ENCODE data around the gene MIF. TPM values are rescaled to one million over a fixed set of nuclear protein-coding genes. Genes with fewer than 3 reads are reported as not detected.

The MIF gene
- 533 TPM for polyA plus RNA-seq
- long read RNA-seq, donor 1, transcript MIF-203 (2 exons, 435 nt): minor isoform, 17 of 457 reads
- long read RNA-seq, donor 1, transcript MIF-201 (3 exons, 939 nt): major isoform, 423 of 457 reads
- long read RNA-seq, donor 1, transcript MIF-202 (2 exons, 589 nt): minor isoform, 11 of 457 reads
- long read RNA-seq, donor 1, partial matches to known transcripts: 6 of 457 reads
- long read RNA-seq, donor 1, other reads (novel, unspliced or antisense): 0 of 457 reads
- long read RNA-seq, donor 2, transcript MIF-202 (2 exons, 589 nt): minor isoform, 28 of 1,241 reads
- long read RNA-seq, donor 2, transcript MIF-201 (3 exons, 939 nt): major isoform, 1,106 of 1,241 reads
- long read RNA-seq, donor 2, transcript MIF-203 (2 exons, 435 nt): minor isoform, 87 of 1,241 reads
- long read RNA-seq, donor 2, partial matches to known transcripts: 0 of 1,241 reads
- long read RNA-seq, donor 2, other reads (novel, unspliced or antisense): 20 of 1,241 reads
- long read RNA-seq, donor 3, transcript MIF-201 (3 exons, 939 nt): major isoform, 1,600 of 1,884 reads
- long read RNA-seq, donor 3, transcript MIF-203 (2 exons, 435 nt): minor isoform, 172 of 1,884 reads
- long read RNA-seq, donor 3, transcript MIF-202 (2 exons, 589 nt): minor isoform, 69 of 1,884 reads
- long read RNA-seq, donor 3, partial matches to known transcripts: 0 of 1,884 reads
- long read RNA-seq, donor 3, other reads (novel, unspliced or antisense): 43 of 1,884 reads
- long read RNA-seq, donor 4, transcript MIF-203 (2 exons, 435 nt): minor isoform, 8 of 144 reads
- long read RNA-seq, donor 4, transcript MIF-201 (3 exons, 939 nt): major isoform, 133 of 144 reads
- long read RNA-seq, donor 4, partial matches to known transcripts: 0 of 144 reads
- long read RNA-seq, donor 4, other reads (novel, unspliced or antisense): 0 of 144 reads
- long read RNA-seq, donor 5, transcript MIF-201 (3 exons, 939 nt): major isoform, 372 of 405 reads
- long read RNA-seq, donor 5, transcript MIF-203 (2 exons, 435 nt): minor isoform, 15 of 405 reads
- long read RNA-seq, donor 5, transcript MIF-202 (2 exons, 589 nt): minor isoform, 18 of 405 reads
- long read RNA-seq, donor 5, partial matches to known transcripts: 0 of 405 reads
- long read RNA-seq, donor 5, other reads (novel, unspliced or antisense): 0 of 405 reads
- long read RNA-seq, donor 6, transcript MIF-201 (3 exons, 939 nt): major isoform, 936 of 1,069 reads
- long read RNA-seq, donor 6, transcript MIF-202 (2 exons, 589 nt): minor isoform, 40 of 1,069 reads
- long read RNA-seq, donor 6, transcript MIF-203 (2 exons, 435 nt): minor isoform, 83 of 1,069 reads
- long read RNA-seq, donor 6, partial matches to known transcripts: 0 of 1,069 reads
- long read RNA-seq, donor 6, other reads (novel, unspliced or antisense): 10 of 1,069 reads
- long read RNA-seq, donor 7, transcript MIF-203 (2 exons, 435 nt): minor isoform, 23 of 357 reads
- long read RNA-seq, donor 7, transcript MIF-201 (3 exons, 939 nt): major isoform, 325 of 357 reads
- long read RNA-seq, donor 7, transcript MIF-202 (2 exons, 589 nt): minor isoform, 9 of 357 reads
- long read RNA-seq, donor 7, partial matches to known transcripts: 0 of 357 reads
- long read RNA-seq, donor 7, other reads (novel, unspliced or antisense): 0 of 357 reads
- long read RNA-seq, donor 8, transcript MIF-201 (3 exons, 939 nt): major isoform, 1,330 of 1,435 reads
- long read RNA-seq, donor 8, transcript MIF-202 (2 exons, 589 nt): minor isoform, 23 of 1,435 reads
- long read RNA-seq, donor 8, transcript MIF-203 (2 exons, 435 nt): minor isoform, 62 of 1,435 reads
- long read RNA-seq, donor 8, partial matches to known transcripts: 0 of 1,435 reads
- long read RNA-seq, donor 8, other reads (novel, unspliced or antisense): 20 of 1,435 reads
- long read RNA-seq, donor 9, transcript MIF-202 (2 exons, 589 nt): minor isoform, 15 of 790 reads
- long read RNA-seq, donor 9, transcript MIF-201 (3 exons, 939 nt): major isoform, 700 of 790 reads
- long read RNA-seq, donor 9, transcript MIF-203 (2 exons, 435 nt): minor isoform, 69 of 790 reads
- long read RNA-seq, donor 9, partial matches to known transcripts: 0 of 790 reads
- long read RNA-seq, donor 9, other reads (novel, unspliced or antisense): 6 of 790 reads
- long read RNA-seq, donor 10, transcript MIF-202 (2 exons, 589 nt): minor isoform, 7 of 1,174 reads
- long read RNA-seq, donor 10, transcript MIF-203 (2 exons, 435 nt): minor isoform, 76 of 1,174 reads
- long read RNA-seq, donor 10, transcript MIF-201 (3 exons, 939 nt): major isoform, 1,070 of 1,174 reads
- long read RNA-seq, donor 10, partial matches to known transcripts: 0 of 1,174 reads
- long read RNA-seq, donor 10, other reads (novel, unspliced or antisense): 21 of 1,174 reads
- long read RNA-seq, donor 11, transcript MIF-201 (3 exons, 939 nt): major isoform, 630 of 705 reads
- long read RNA-seq, donor 11, transcript MIF-203 (2 exons, 435 nt): minor isoform, 48 of 705 reads
- long read RNA-seq, donor 11, transcript MIF-202 (2 exons, 589 nt): minor isoform, 8 of 705 reads
- long read RNA-seq, donor 11, partial matches to known transcripts: 0 of 705 reads
- long read RNA-seq, donor 11, other reads (novel, unspliced or antisense): 19 of 705 reads

- Histone ChIP-seq H3K27ac (ENCODE audit: low read length) (peak within 1 kb of the TSS; percentile 100), H3K4me3 (ENCODE audit: low read length) (peak within 1 kb of the TSS; percentile 95), H3K9me3 (ENCODE audit: control insufficient read depth, low read depth, low read length) (no peaks in the 10 kb centered on the region), H3K27me3 (ENCODE audit: control insufficient read depth, insufficient read depth, low read length) (no peaks in the 10 kb centered on the region), H3K4me1 (ENCODE audit: control insufficient read depth, insufficient read depth, low read length) (peaks cover 37% of the 10 kb centered on the region), H3K36me3 (ENCODE audit: control insufficient read depth, insufficient read depth, low read length) (peaks cover 29% of the 10 kb centered on the region)
- peak; percentile 95 to 98 for DNase-seq
- no CpG with 5 or more reads among the region's 72 CpGs for WGBS (ENCODE audit: insufficient coverage, low lambda C conversion rate)
These were observed at the start of gene MIF for GRCh38 chr22:23893945-23894709. TSS of gene MIF (plus strand) at chr22:23894383. CDS start at chr22:23894475, 92 bp downstream.

DNA sequence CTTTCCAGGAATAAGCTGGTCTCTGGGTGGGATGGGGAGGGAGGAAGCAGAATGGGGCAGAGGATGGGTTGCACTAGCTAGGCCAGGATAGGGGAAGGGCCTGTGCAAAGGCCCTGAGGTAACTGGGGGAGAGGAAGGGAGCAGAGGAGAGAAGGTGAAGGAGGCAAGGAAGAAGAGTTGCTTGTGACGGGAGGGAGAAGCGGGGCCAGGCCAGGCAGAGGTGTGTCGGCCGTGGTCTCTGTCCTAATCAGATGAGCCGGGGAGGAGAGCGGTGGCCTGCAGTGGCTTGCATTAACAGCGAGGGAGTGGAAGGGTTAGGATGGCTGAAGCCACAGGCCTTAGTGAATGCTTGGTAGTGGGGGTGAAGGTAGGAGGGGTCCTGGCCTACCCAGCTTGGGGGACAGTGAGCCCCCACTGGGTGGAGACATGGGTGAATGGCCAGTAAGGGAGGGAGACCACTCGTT, 49.4 kb upstream of the MIF start:
- H3K9me3 ChIP-seq (ENCODE audit: control insufficient read depth, low read depth, low read length): no peaks in the 10 kb centered on the region
- WGBS (ENCODE audit: insufficient coverage, low lambda C conversion rate): 68% methylated on average over 4 of the region's 8 CpGs
- peak overlapping the region; percentile 17 for H3K27ac ChIP-seq (ENCODE audit: low read length)
- peaks cover 9% of the 10 kb centered on the region for H3K4me1 ChIP-seq (ENCODE audit: control insufficient read depth, insufficient read depth, low read length)
- DNase-seq: no peak
- no peaks in the 10 kb centered on the region for H3K36me3 ChIP-seq (ENCODE audit: control insufficient read depth, insufficient read depth, low read length)
- no peak overlapping the region for H3K4me3 ChIP-seq (ENCODE audit: low read length)
- H3K27me3 ChIP-seq (ENCODE audit: control insufficient read depth, insufficient read depth, low read length): peaks cover 8% of the 10 kb centered on the region

- H3K9me3 ChIP-seq (ENCODE audit: control insufficient read depth, low read depth, low read length): no peaks in the 10 kb centered on the region
- H3K36me3 ChIP-seq (ENCODE audit: control insufficient read depth, insufficient read depth, low read length): no peaks in the 10 kb centered on the region
- H3K27ac ChIP-seq (ENCODE audit: low read length): no peak overlapping the region
- peaks cover 8% of the 10 kb centered on the region for H3K27me3 ChIP-seq (ENCODE audit: control insufficient read depth, insufficient read depth, low read length)
- no peak overlapping the region for H3K4me3 ChIP-seq (ENCODE audit: low read length)
- no peak for DNase-seq
- 62% methylated on average over 3 of the region's 9 CpGs for WGBS (ENCODE audit: insufficient coverage, low lambda C conversion rate)
- H3K4me1 ChIP-seq (ENCODE audit: control insufficient read depth, insufficient read depth, low read length): peaks cover 9% of the 10 kb centered on the region
These were observed 48.7 kb upstream of the MIF start for GRCh38 chr22:23845265-23846080.

GRCh38 chr22:23846081-23846469, 48.1 kb upstream of the MIF start:
- Histone ChIP-seq H3K27ac (ENCODE audit: low read length) (no peak overlapping the region), H3K4me1 (ENCODE audit: control insufficient read depth, insufficient read depth, low read length) (peaks cover 9% of the 10 kb centered on the region), H3K36me3 (ENCODE audit: control insufficient read depth, insufficient read depth, low read length) (no peaks in the 10 kb centered on the region), H3K27me3 (ENCODE audit: control insufficient read depth, insufficient read depth, low read length) (peaks cover 8% of the 10 kb centered on the region), H3K9me3 (ENCODE audit: control insufficient read depth, low read depth, low read length) (no peaks in the 10 kb centered on the region), H3K4me3 (ENCODE audit: low read length) (no peak overlapping the region)
- WGBS (ENCODE audit: insufficient coverage, low lambda C conversion rate): no CpG with 5 or more reads among the region's 7 CpGs
- no peak for DNase-seq

DNA sequence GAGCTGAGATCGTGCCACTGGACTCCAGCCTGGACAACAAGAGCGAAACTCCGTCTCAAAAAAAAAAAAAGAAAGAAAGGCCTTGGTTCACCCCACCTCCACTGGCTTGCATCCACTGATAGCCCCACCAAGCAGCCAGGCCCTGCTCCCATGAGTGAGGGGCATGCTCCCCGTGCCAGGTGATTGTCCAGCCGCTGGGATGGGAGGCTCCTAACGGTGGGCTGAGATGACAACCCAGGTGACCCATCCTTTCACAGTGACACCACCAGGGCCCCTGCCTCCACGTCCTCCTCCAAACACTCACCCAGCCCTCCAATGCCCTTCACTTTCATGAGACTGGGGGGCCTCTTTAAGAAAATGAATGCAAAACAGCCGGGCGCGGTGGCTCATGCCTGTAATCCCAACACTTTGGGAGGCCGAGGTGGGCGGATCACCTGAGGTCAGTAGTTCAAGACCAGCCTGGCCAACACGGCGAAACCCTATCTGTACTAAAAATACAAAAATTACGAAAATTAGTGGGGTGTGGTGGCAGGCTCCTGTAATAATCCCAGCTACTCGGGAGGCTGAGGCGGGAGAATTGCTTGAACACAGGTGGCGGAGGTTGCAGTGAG, 46.8 kb upstream of the MIF start:
- no peaks in the 10 kb centered on the region for H3K36me3 ChIP-seq (ENCODE audit: control insufficient read depth, insufficient read depth, low read length)
- H3K4me1 ChIP-seq (ENCODE audit: control insufficient read depth, insufficient read depth, low read length): peaks cover 9% of the 10 kb centered on the region
- DNase-seq: no peak
- peaks cover 4% of the 10 kb centered on the region for H3K27me3 ChIP-seq (ENCODE audit: control insufficient read depth, insufficient read depth, low read length)
- no peak overlapping the region for H3K27ac ChIP-seq (ENCODE audit: low read length)
- 80% methylated on average over 2 of the region's 18 CpGs for WGBS (ENCODE audit: insufficient coverage, low lambda C conversion rate)
- no peak overlapping the region for H3K4me3 ChIP-seq (ENCODE audit: low read length)
- H3K9me3 ChIP-seq (ENCODE audit: control insufficient read depth, low read depth, low read length): no peaks in the 10 kb centered on the region

GRCh38 chr22:23847991-23848864, 46.0 kb upstream of the MIF start:
- no peaks in the 10 kb centered on the region for H3K36me3 ChIP-seq (ENCODE audit: control insufficient read depth, insufficient read depth, low read length)
- DNase-seq: no peak
- H3K9me3 ChIP-seq (ENCODE audit: control insufficient read depth, low read depth, low read length): no peaks in the 10 kb centered on the region
- peaks cover 9% of the 10 kb centered on the region for H3K4me1 ChIP-seq (ENCODE audit: control insufficient read depth, insufficient read depth, low read length)
- no CpG with 5 or more reads among the region's 24 CpGs for WGBS (ENCODE audit: insufficient coverage, low lambda C conversion rate)
- no peaks in the 10 kb centered on the region for H3K27me3 ChIP-seq (ENCODE audit: control insufficient read depth, insufficient read depth, low read length)
- no peak overlapping the region for H3K27ac ChIP-seq (ENCODE audit: low read length)
- H3K4me3 ChIP-seq (ENCODE audit: low read length): no peak overlapping the region

Measured in large intestine (tissue), 12 donors.